ENCODE data around the gene RCOR1. TPM values are rescaled to one million over a fixed set of nuclear protein-coding genes. Genes with fewer than 3 reads are reported as not detected.

RCOR1 gene
- polyA plus RNA-seq, 1 donor from 2014 or later = 10.4 TPM

GRCh38 chr14:102776761-102777710 lies 184.6 kb downstream of the RCOR1 start, which contains the start of gene TRAF3:
Gene TRAF3, plus strand, starts transcription at chr14:102777449. Its CDS starts 92,753 bp downstream, at chr14:102870202.
- Histone ChIP-seq H3K27ac (ENCODE audit: low read length) (no peak within 1 kb of the TSS), H3K9ac (ENCODE audit: low read length) (peak within 1 kb of the TSS; percentile 64), H2AFZ (ENCODE audit: low read depth, low read length) (no peak within 1 kb of the TSS), H3K4me2 (ENCODE audit: low read length) (peak within 1 kb of the TSS; percentile 63), H3F3A (ENCODE audit: insufficient read depth, low read length, poor library complexity, severe bottlenecking) (no peaks in the 10 kb centered on the region), H3K79me2 (replicated peaks; ENCODE audit: insufficient read depth, low read length) (peaks cover 20% of the 10 kb centered on the region), H3K36me3 (ENCODE audit: insufficient read depth, low read length) (no peaks in the 10 kb centered on the region), H3K4me3 (ENCODE audit: low read length) (peak within 1 kb of the TSS; percentile 72), H3K9me2 (ENCODE audit: insufficient read depth, low read length) (no peaks in the 10 kb centered on the region), H4K20me1 (ENCODE audit: insufficient read depth) (no peaks in the 10 kb centered on the region), H3K9me3 (ENCODE audit: low read length) (no peaks in the 10 kb centered on the region), H3K27me3 (ENCODE audit: insufficient read depth, low read depth, low read length) (no peaks in the 10 kb centered on the region)
- TF ChIP-seq EZH2 (IDR thresholded peaks at IDR 0.05; ENCODE audit: borderline replicate concordance, insufficient read depth, low read length, poor library complexity, severe bottlenecking) = no peak
- no peak for TF ChIP-seq TAF1 (IDR thresholded peaks at IDR 0.05; ENCODE audit: low read depth)
- peak; percentile 14 for TF ChIP-seq MXI1 (conservative IDR thresholded peaks at IDR 0.05; ENCODE audit: poor library complexity, severe bottlenecking)
- peak; percentile 18 for TF ChIP-seq POLR2AphosphoS5 (IDR thresholded peaks at IDR 0.05)

- H3K27me3 ChIP-seq (ENCODE audit: insufficient read depth, low read depth, low read length) = no peaks in the 10 kb centered on the region
- no peak overlapping the region for H2AFZ ChIP-seq (ENCODE audit: low read depth, low read length)
- TF ChIP-seq POLR2AphosphoS5 (IDR thresholded peaks at IDR 0.05) (no peak), EP300 (conservative IDR thresholded peaks at IDR 0.05; ENCODE audit: poor library complexity, severe bottlenecking) (no peak), REST (IDR thresholded peaks at IDR 0.05; ENCODE audit: borderline replicate concordance) (no peak), EZH2 (IDR thresholded peaks at IDR 0.05; ENCODE audit: borderline replicate concordance, insufficient read depth, low read length, poor library complexity, severe bottlenecking) (no peak), RAD21 (conservative IDR thresholded peaks at IDR 0.05) (no peak), MXI1 (conservative IDR thresholded peaks at IDR 0.05; ENCODE audit: poor library complexity, severe bottlenecking) (no peak), TAF1 (IDR thresholded peaks at IDR 0.05; ENCODE audit: low read depth) (no peak)
- H3K79me2 ChIP-seq (replicated peaks; ENCODE audit: insufficient read depth, low read length) = peaks cover 25% of the 10 kb centered on the region
- H3K4me2 ChIP-seq (ENCODE audit: low read length) = peak overlapping the region; percentile 63
- peak overlapping the region; percentile 72 for H3K4me3 ChIP-seq (ENCODE audit: low read length)
- peak overlapping the region; percentile 64 for H3K9ac ChIP-seq (ENCODE audit: low read length)
- H3K9me3 ChIP-seq (ENCODE audit: low read length) = no peaks in the 10 kb centered on the region
- H4K20me1 ChIP-seq (ENCODE audit: insufficient read depth) = no peaks in the 10 kb centered on the region
- H3K27ac ChIP-seq (ENCODE audit: low read length) = no peak overlapping the region
- no peaks in the 10 kb centered on the region for H3K36me3 ChIP-seq (ENCODE audit: insufficient read depth, low read length)
- H3K9me2 ChIP-seq (ENCODE audit: insufficient read depth, low read length) = no peaks in the 10 kb centered on the region
- no peaks in the 10 kb centered on the region for H3F3A ChIP-seq (ENCODE audit: insufficient read depth, low read length, poor library complexity, severe bottlenecking)
Observed at GRCh38 chr14:102777711-102778337, 185.4 kb downstream of the RCOR1 start.

Measured in neural cell (in vitro differentiated cells).